Measurements from ENCODE around the gene HES5.

HES5 gene

DNA sequence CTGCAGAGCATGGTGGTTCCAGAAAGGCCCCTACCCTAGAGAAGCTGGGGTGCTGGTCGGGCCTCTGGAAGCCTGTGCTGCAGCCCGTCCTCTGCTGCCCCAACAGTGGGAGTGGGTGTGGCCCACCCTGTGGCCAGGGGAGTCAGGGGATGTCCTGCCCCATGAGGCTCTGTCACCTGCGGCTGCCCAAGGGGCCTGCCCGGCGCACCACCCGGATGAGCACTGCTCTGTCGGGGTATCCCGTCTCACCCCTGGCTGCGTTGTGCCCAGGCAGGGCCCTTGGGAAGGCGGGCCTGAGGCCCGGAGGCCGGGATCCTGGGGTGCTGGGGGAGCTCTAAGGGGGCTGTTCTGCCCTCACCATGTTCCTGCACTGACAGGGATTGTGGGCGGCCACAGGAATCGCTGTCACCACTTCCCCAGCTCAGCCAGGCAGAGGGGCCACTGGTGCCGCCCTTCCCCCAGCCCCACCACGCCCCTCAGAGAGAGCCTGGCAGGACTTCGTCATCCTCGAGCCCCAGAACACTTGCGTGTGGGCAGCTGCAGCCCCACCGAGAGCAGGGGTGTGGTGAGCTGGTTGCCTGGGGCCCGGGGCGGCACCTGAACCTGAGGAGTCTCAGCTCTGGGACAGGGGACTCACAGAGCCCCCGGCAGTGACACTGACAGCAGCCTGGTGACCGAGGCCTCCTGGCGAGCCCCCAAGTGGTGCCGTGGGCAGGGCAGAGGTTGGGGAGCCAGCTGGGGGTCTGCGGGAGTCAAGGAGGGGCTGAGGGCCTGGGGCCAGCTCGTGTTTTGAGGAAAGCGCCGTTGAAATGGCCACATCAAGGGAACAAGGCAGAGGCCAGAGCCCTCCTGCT, 23.8 kb downstream of the HES5 start:
- no peaks in the 10 kb centered on the region for H3K27me3 ChIP-seq (ENCODE audit: control insufficient read depth, insufficient read depth, low read length)
- DNase-seq (ENCODE audit: low read depth, low spot score), result no peak
- H3K4me3 ChIP-seq (ENCODE audit: low read length), result no peak overlapping the region
- H3K27ac ChIP-seq (ENCODE audit: low read length), result no peak overlapping the region
- no peaks in the 10 kb centered on the region for H3K4me1 ChIP-seq (ENCODE audit: control insufficient read depth, insufficient read depth, low read length)
- peaks cover 18% of the 10 kb centered on the region for H3K36me3 ChIP-seq (ENCODE audit: control insufficient read depth, insufficient read depth, low read length)
- no CpG with 5 or more reads among the region's 30 CpGs for WGBS (ENCODE audit: insufficient coverage, insufficient read length)
- no peaks in the 10 kb centered on the region for H3K9me3 ChIP-seq (ENCODE audit: control insufficient read depth, insufficient read depth, low read length)

DNA sequence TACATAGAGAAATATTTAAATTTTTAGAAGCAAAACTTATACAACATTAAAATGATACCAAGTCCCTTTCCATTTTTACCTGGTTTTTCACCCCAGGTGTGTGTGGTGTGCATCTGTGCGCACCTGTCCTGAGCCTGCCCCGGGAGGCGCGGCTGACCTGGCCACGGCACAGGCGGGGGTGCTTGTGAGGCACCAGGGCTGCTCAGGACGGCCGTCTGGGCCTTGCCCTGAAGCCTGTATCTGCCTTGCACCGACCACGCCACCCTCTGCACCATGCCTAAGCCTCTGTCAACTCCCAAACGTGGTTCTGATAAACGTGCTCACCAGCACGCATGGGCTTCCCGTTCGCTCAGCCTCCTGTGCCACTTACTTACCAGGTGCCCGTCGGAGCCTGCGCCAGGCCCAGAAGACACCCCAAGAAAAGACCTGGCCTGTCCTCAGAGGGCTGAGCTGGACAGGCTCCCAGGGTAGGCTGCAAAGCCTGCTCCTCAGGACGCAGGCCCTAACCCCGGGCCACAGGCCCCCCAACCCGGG, 24.5 kb downstream of the HES5 start:
- no peak for DNase-seq (ENCODE audit: low read depth, low spot score)

DNA sequence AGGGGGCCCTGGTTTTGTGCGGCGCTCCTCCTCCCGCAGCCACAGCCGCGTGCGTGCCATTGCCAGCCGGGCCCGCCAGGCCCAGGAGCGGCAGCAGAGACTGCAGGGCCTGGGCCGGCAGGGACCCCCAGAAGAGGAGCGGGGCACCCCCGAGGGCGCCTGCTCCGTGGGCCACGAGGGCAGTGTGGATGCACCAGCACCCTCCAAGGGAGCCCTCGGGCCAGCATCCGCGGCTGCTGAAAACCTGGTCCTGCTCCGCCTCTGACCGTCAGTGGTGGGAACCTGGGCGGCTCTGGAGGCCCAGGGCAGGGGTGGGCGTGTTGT, 25.2 kb downstream of the HES5 start:
- no peaks in the 10 kb centered on the region for H3K4me1 ChIP-seq (ENCODE audit: control insufficient read depth, insufficient read depth, low read length)
- no peaks in the 10 kb centered on the region for H3K27me3 ChIP-seq (ENCODE audit: control insufficient read depth, insufficient read depth, low read length)
- no CpG with 5 or more reads among the region's 22 CpGs for WGBS (ENCODE audit: insufficient coverage, insufficient read length)

More for the DNA sequence above, 24.5 kb downstream of the HES5 start:
- Histone ChIP-seq H3K27ac (ENCODE audit: low read length) (no peak overlapping the region), H3K4me3 (ENCODE audit: low read length) (no peak overlapping the region), H3K9me3 (ENCODE audit: control insufficient read depth, insufficient read depth, low read length) (no peaks in the 10 kb centered on the region), H3K27me3 (ENCODE audit: control insufficient read depth, insufficient read depth, low read length) (no peaks in the 10 kb centered on the region), H3K4me1 (ENCODE audit: control insufficient read depth, insufficient read depth, low read length) (no peaks in the 10 kb centered on the region), H3K36me3 (ENCODE audit: control insufficient read depth, insufficient read depth, low read length) (peaks cover 14% of the 10 kb centered on the region)
- no CpG with 5 or more reads among the region's 21 CpGs for WGBS (ENCODE audit: insufficient coverage, insufficient read length)

DNA sequence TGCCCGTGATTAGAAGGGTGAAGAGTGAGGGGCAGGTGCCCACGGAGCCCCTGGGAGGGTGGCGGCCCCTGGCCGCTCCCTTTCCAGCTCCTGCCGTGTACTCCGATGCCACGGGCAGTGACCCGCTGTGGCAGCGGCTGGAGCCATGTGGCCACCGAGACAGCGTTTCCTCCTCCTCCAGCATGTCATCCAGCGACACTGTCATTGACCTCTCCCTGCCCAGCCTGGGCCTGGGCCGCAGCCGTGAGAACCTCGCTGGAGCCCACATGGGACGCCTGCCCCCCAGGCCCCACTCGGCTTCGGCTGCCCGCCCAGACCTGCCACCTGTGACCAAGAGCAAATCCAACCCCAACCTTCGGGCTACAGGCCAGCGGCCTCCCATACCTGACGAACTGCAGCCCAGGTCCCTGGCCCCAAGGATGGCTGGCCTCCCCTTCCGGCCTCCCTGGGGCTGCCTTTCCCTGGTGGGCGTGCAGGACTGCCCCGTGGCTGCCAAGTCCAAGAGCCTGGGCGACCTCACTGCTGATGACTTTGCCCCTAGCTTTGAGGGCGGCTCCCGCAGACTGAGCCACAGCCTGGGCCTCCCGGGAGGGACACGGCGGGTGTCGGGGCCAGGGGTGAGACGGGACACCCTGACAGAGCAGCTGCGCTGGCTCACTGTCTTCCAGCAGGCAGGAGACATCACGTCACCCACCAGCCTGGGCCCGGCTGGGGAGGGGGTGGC, 25.7 kb downstream of the HES5 start:
- no peaks in the 10 kb centered on the region for H3K4me1 ChIP-seq (ENCODE audit: control insufficient read depth, insufficient read depth, low read length)
- no CpG with 5 or more reads among the region's 36 CpGs for WGBS (ENCODE audit: insufficient coverage, insufficient read length)
- H3K36me3 ChIP-seq (ENCODE audit: control insufficient read depth, insufficient read depth, low read length), result peaks cover 5% of the 10 kb centered on the region
- DNase-seq (ENCODE audit: low read depth, low spot score), result no peak
- H3K9me3 ChIP-seq (ENCODE audit: control insufficient read depth, insufficient read depth, low read length), result no peaks in the 10 kb centered on the region
- no peaks in the 10 kb centered on the region for H3K27me3 ChIP-seq (ENCODE audit: control insufficient read depth, insufficient read depth, low read length)
- no peak overlapping the region for H3K4me3 ChIP-seq (ENCODE audit: low read length)
- H3K27ac ChIP-seq (ENCODE audit: low read length), result no peak overlapping the region

More for the DNA sequence above, 25.2 kb downstream of the HES5 start:
- H3K9me3 ChIP-seq (ENCODE audit: control insufficient read depth, insufficient read depth, low read length), result no peaks in the 10 kb centered on the region
- H3K4me3 ChIP-seq (ENCODE audit: low read length), result no peak overlapping the region
- no peak overlapping the region for H3K27ac ChIP-seq (ENCODE audit: low read length)
- DNase-seq (ENCODE audit: low read depth, low spot score), result no peak
- peaks cover 10% of the 10 kb centered on the region for H3K36me3 ChIP-seq (ENCODE audit: control insufficient read depth, insufficient read depth, low read length)

DNA sequence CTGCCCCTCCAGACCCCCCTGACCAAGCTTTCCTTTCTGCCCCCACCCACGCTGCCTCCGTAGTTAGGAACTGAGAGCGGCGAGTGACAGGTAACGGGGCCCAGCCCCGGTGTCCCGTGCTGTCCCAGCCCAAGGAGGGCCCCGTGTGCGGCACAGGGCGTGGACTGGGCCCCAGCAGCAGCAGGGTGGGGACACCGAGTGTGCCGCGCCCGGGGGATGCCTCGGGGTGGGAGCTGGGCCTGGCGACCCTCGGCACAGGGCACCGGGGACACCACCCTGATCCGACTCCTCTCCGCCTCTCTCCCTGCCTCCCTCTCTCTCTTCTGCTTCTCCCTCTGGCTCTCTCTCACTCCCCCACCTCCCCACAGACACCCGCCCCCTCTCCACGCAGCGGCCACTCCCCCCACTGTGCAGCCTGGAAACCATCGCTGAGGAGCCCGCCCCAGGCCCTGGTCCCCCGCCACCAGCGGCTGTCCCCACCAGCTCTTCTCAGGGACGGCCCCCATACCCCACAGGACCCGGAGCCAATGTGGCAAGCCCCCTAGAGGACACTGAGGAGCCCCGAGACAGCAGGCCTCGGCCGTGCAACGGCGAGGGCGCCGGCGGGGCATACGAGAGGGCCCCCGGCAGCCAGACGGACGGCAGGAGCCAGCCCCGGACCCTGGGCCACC, 26.4 kb downstream of the HES5 start:
- WGBS (ENCODE audit: insufficient coverage, insufficient read length), result no CpG with 5 or more reads among the region's 42 CpGs
- H3K4me1 ChIP-seq (ENCODE audit: control insufficient read depth, insufficient read depth, low read length), result no peaks in the 10 kb centered on the region
- no peak for DNase-seq (ENCODE audit: low read depth, low spot score)
- H3K9me3 ChIP-seq (ENCODE audit: control insufficient read depth, insufficient read depth, low read length), result no peaks in the 10 kb centered on the region
- H3K27me3 ChIP-seq (ENCODE audit: control insufficient read depth, insufficient read depth, low read length), result no peaks in the 10 kb centered on the region
- H3K27ac ChIP-seq (ENCODE audit: low read length), result no peak overlapping the region
- H3K36me3 ChIP-seq (ENCODE audit: control insufficient read depth, insufficient read depth, low read length), result peaks cover 2% of the 10 kb centered on the region
- no peak overlapping the region for H3K4me3 ChIP-seq (ENCODE audit: low read length)

DNA sequence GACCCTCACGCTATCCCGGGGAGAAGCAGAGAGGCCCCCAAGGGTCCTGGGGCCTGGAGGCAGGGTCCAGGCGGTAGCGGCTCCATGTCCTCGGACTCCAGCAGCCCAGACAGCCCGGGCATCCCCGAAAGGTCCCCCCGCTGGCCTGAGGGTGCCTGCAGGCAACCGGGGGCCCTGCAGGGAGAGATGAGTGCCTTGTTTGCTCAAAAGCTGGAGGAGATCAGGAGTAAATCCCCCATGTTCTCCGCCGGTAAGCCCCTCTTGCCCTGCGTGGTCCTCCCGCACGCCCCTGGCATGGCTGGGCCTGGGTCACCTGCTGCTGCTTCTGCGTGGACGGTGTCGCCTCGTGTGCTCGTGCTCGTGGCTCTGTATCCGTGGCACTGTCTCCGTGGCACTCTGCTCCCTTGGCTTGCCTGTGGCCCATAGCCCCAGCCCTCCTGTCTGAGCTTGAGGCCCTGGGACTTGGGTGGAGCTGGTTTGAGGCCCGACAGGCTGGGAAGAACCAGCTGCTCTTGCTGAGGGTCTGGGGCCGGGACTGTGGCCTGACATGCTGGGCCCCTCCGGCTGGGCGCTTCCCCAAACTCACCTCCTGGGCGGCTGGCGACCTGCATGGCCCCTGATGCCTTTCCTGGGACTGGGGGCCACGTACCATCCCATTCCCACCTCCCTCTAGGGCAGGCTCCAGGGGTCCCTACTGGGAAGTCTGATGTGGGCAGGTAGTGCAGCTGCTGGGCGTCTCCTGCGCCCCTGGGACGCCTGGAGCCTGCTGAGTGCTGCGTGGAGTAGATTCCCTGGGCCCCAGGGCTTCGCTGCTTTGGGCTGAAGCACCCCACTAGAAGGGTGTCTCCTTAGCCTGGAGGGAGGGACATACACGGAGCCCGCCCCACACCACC, 27.2 kb downstream of the HES5 start:
- no peaks in the 10 kb centered on the region for H3K9me3 ChIP-seq (ENCODE audit: control insufficient read depth, insufficient read depth, low read length)
- H3K4me1 ChIP-seq (ENCODE audit: control insufficient read depth, insufficient read depth, low read length), result no peaks in the 10 kb centered on the region
- H3K36me3 ChIP-seq (ENCODE audit: control insufficient read depth, insufficient read depth, low read length), result no peaks in the 10 kb centered on the region
- WGBS (ENCODE audit: insufficient coverage, insufficient read length), result no CpG with 5 or more reads among the region's 36 CpGs
- DNase-seq (ENCODE audit: low read depth, low spot score), result no peak
- no peaks in the 10 kb centered on the region for H3K27me3 ChIP-seq (ENCODE audit: control insufficient read depth, insufficient read depth, low read length)
- H3K4me3 ChIP-seq (ENCODE audit: low read length), result no peak overlapping the region
- no peak overlapping the region for H3K27ac ChIP-seq (ENCODE audit: low read length)

DNA sequence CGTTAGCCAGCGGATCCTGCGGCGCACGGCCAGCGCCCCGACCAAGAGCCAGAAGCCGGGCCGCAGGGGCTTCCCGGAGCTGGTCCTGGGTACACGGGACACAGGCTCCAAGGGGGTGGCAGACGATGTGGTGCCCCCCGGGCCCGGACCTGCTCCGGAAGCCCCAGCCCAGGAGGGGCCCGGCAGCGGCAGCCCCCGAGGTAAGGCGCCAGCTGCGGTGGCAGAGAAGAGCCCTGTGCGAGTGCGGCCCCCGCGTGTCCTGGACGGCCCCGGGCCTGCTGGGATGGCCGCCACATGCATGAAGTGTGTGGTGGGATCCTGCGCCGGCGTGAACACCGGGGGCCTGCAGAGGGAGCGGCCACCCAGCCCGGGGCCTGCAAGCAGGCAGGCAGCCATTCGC, 27.9 kb downstream of the HES5 start:
- Histone ChIP-seq H3K27me3 (ENCODE audit: control insufficient read depth, insufficient read depth, low read length) (no peaks in the 10 kb centered on the region), H3K9me3 (ENCODE audit: control insufficient read depth, insufficient read depth, low read length) (no peaks in the 10 kb centered on the region), H3K4me1 (ENCODE audit: control insufficient read depth, insufficient read depth, low read length) (no peaks in the 10 kb centered on the region), H3K4me3 (ENCODE audit: low read length) (no peak overlapping the region), H3K36me3 (ENCODE audit: control insufficient read depth, insufficient read depth, low read length) (no peaks in the 10 kb centered on the region; the same call in 1 of the 2 replicates), H3K27ac (ENCODE audit: low read length) (no peak overlapping the region)
- no CpG with 5 or more reads among the region's 34 CpGs for WGBS (ENCODE audit: insufficient coverage, insufficient read length)
- DNase-seq (ENCODE audit: low read depth, low spot score), result no peak

DNA sequence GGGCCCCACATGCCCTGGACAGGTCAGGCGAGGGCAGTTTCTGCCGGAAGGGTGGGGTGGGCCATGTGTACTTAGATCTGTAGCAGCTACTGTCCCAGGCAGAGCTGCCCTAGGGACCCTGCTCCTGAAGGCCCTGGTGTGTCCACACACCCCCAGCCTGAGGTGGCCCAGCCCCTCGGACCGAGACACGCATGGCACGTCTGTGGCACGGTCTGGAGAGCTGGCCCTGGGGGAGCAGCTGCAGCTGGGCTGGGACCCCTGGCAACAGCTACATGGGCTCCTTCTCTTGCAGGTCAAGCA, 28.3 kb downstream of the HES5 start:
- no peaks in the 10 kb centered on the region for H3K9me3 ChIP-seq (ENCODE audit: control insufficient read depth, insufficient read depth, low read length)
- H3K36me3 ChIP-seq (ENCODE audit: control insufficient read depth, insufficient read depth, low read length), result no peaks in the 10 kb centered on the region; the same call in 1 of the 2 replicates
- H3K27me3 ChIP-seq (ENCODE audit: control insufficient read depth, insufficient read depth, low read length), result no peaks in the 10 kb centered on the region
- no peak overlapping the region for H3K4me3 ChIP-seq (ENCODE audit: low read length)
- H3K27ac ChIP-seq (ENCODE audit: low read length), result no peak overlapping the region
- no peak for DNase-seq (ENCODE audit: low read depth, low spot score)
- H3K4me1 ChIP-seq (ENCODE audit: control insufficient read depth, insufficient read depth, low read length), result no peaks in the 10 kb centered on the region
- WGBS (ENCODE audit: insufficient coverage, insufficient read length), result no CpG with 5 or more reads among the region's 7 CpGs

DNA sequence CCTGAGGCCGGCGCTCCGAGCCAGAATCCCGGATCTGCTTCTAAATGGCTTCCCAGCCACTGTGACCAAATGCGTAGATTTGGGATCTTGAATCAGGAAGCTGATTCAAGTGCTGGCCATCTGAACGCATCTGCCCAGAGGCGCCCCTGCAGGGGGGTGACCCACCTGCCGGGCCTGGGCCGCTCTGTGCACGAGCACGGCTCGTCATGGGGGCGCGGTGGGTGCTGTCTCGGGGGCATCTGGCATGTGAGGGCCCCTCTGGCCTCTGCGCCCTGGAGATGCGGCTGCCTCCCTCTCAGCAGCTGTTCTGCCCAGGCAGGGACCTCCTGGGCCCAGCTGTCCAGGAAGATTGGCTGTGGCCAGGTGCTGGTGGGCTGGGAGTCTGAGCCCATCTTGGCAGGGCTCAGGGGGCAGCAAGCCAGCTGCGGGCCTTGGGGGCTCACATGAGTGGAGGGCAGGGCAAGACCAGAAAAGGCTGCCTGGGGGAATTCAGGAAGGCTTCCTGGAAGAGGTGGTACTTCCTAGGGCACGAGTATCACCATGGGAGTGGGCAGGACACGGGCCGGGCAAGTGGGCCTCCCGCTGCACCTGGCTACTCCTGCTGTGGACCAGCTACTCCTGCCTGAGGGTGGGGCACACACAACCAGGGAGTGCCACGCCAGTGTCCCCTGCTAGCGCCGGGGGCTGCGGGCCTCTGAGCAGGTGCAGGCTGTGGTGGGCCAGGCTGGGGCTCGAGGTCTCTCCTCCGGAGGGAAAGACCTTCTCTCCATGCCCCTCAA, 28.8 kb downstream of the HES5 start:
- Histone ChIP-seq H3K36me3 (ENCODE audit: control insufficient read depth, insufficient read depth, low read length) (no peaks in the 10 kb centered on the region; the same call in 1 of the 2 replicates), H3K27me3 (ENCODE audit: control insufficient read depth, insufficient read depth, low read length) (no peaks in the 10 kb centered on the region), H3K4me3 (ENCODE audit: low read length) (no peak overlapping the region), H3K9me3 (ENCODE audit: control insufficient read depth, insufficient read depth, low read length) (no peaks in the 10 kb centered on the region), H3K4me1 (ENCODE audit: control insufficient read depth, insufficient read depth, low read length) (no peaks in the 10 kb centered on the region), H3K27ac (ENCODE audit: low read length) (no peak overlapping the region)
- no peak for DNase-seq (ENCODE audit: low read depth, low spot score)
- no CpG with 5 or more reads among the region's 28 CpGs for WGBS (ENCODE audit: insufficient coverage, insufficient read length)

All from iPS DF 6.9 (cell line).